Lower leg skin (tissue), 4 donors: ENCODE results near the gene BACE2. TPM values are rescaled to one million over a fixed set of nuclear protein-coding genes. Genes with fewer than 3 reads are reported as not detected.
A peak's percentile ranks its signal among the peaks of the same experiment; 100 is the strongest.

Experiments
- DNase-seq, 2 donors: peaks; one replicate each; pipeline ENCODE4 v3.0.0-alpha.2; 2019; ENCODE audit warnings: low spot score in 2 of 2
- H3K4me3 ChIP-seq: fragments of 200-600 bp; sonication (generic); 2 replicates; pipeline ENCODE4 v1.5.1; 2017; ENCODE audit warnings: mild to moderate bottlenecking, low read depth; ENCODE audit not compliant: poor library complexity, severe bottlenecking
- CTCF ChIP-seq, 3 donors: fragments of 450-650 bp; IDR thresholded peaks; one replicate each; pipeline ENCODE4 v1.5.1; 2016; ENCODE audit warnings: antibody characterized with exemption in 3 of 3, mild to moderate bottlenecking in 3 of 3, moderate library complexity in 2 of 3
- POLR2A ChIP-seq, 2 donors: fragments of 450-650 bp; IDR thresholded peaks; one replicate each; pipeline ENCODE4 v1.6.1; 2016 to 2017; ENCODE audit warnings: antibody characterized with exemption in 2 of 2, mild to moderate bottlenecking in 1 of 2, moderate library complexity in 1 of 2
- WGBS, 2 donors: methylation state at CpG; one replicate each; pipeline ENCODE4 v1.1.5; 2018; 5-methylcytosine and 5-hydroxymethylcytosine counted together
- intact Hi-C: fragments of 100-400 bp; cut with DNase I; formaldehyde crosslinking; loops from one replicate; pipeline ENCODE4 v1.15.0; 2023; ENCODE audit warnings: low total_unique reads
- total RNA-seq, 4 donors: library from RNA; depleted of rRNA; stranded (reverse); fragments of >200 nt; gene quantifications; one replicate each; pipeline ENCODE4 v1.1.0, GENCODE V29; 2016

BACE2 gene
- total RNA-seq, 4 donors from 2014 or later, result 12.2 to 44.7 (median 27.2) TPM

GRCh38 chr21:41138711-41139110, 29.2 kb upstream of the BACE2 start:
- no peak for TF ChIP-seq CTCF (IDR thresholded peaks at IDR 0.05)
- TF ChIP-seq POLR2A (IDR thresholded peaks at IDR 0.05), result no peak
- H3K4me3 ChIP-seq, result no peak overlapping the region
- 90 to 93% methylated on average over 6 of the region's 6 CpGs for WGBS, 2 donors
- DNase-seq, result peak in 1 of 2 donors; percentile 37
- intact Hi-C loops, result no loop called here

- no peak overlapping the region for H3K4me3 ChIP-seq
- DNase-seq, result peak in 1 of 2 donors; percentile 61
- no peak for TF ChIP-seq CTCF (IDR thresholded peaks at IDR 0.05)
- TF ChIP-seq POLR2A (IDR thresholded peaks at IDR 0.05), result no peak
- intact Hi-C loops, result no loop called here
- 77 to 85% methylated on average over 5 of the region's 5 CpGs for WGBS, 2 donors
Observed at GRCh38 chr21:41139275-41139674, 28.7 kb upstream of the BACE2 start.

- WGBS, 2 donors, result 92 to 94% methylated on average over 12 of the region's 12 CpGs
Observed at GRCh38 chr21:41139951-41140350, 28.0 kb upstream of the BACE2 start.

GRCh38 chr21:41141031-41141457, 26.9 kb upstream of the BACE2 start:
- no peak for DNase-seq
- WGBS, 2 donors, result 23 to 30% methylated on average over 2 of the region's 2 CpGs
- intact Hi-C loops, result no loop called here
- no peak overlapping the region for H3K4me3 ChIP-seq
- no peak for TF ChIP-seq POLR2A (IDR thresholded peaks at IDR 0.05)
- no peak for TF ChIP-seq CTCF (IDR thresholded peaks at IDR 0.05)

More at GRCh38 chr21:41139951-41140350, 28.0 kb upstream of the BACE2 start:
- TF ChIP-seq POLR2A (IDR thresholded peaks at IDR 0.05) (no peak), CTCF (IDR thresholded peaks at IDR 0.05) (no peak)
- intact Hi-C loops, result no loop called here
- no peak overlapping the region for H3K4me3 ChIP-seq
- peak in 1 of 2 donors; percentile 67 for DNase-seq

GRCh38 chr21:41142051-41142795, 25.7 kb upstream of the BACE2 start:
- H3K4me3 ChIP-seq, result no peak overlapping the region
- DNase-seq, result peak; percentile 37 to 85
- 43 to 47% methylated on average over 15 of the region's 15 CpGs for WGBS, 2 donors
- no peak for TF ChIP-seq CTCF (IDR thresholded peaks at IDR 0.05)
- TF ChIP-seq POLR2A (IDR thresholded peaks at IDR 0.05), result no peak
- intact Hi-C loops, result no loop called here
